HepG2 (cell line): ENCODE data around the gene HSD3B7. TPM values are rescaled to one million over a fixed set of nuclear protein-coding genes. Genes with fewer than 3 reads are reported as not detected.
A peak's percentile ranks its signal among the peaks of the same experiment; 100 is the strongest.

Experiments used
- CBFB ChIP-seq: sonication (generic); formaldehyde crosslinking; IDR thresholded peaks from 2 replicates; pipeline ENCODE4 v1.4.0; 2020; ENCODE audit warnings: missing genetic modification reagents
- CEBPB ChIP-seq: IDR thresholded peaks from 2 replicates; pipeline ENCODE4 v1.6.1; 2011; ENCODE audit warnings: low read depth, low read length, improper control_type of control experiment, borderline replicate concordance
- MED1 ChIP-seq: sonication (generic); formaldehyde crosslinking; IDR thresholded peaks from 2 replicates; pipeline ENCODE4 v1.4.0; 2020; ENCODE audit warnings: missing genetic modification reagents
- NFRKB ChIP-seq: fragments of 450-650 bp; IDR thresholded peaks from 2 replicates; pipeline ENCODE4 v1.6.1; 2017
- PRDM15 ChIP-seq: sonication (generic); formaldehyde crosslinking; IDR thresholded peaks from 2 replicates; pipeline ENCODE4 v1.4.0; 2020; ENCODE audit warnings: missing genetic modification reagents
- SNAI1 ChIP-seq: sonication (generic); formaldehyde crosslinking; IDR thresholded peaks from 2 replicates; pipeline ENCODE4 v1.5.0; 2020; ENCODE audit warnings: mild to moderate bottlenecking, missing genetic modification reagents, borderline replicate concordance
- TOE1 ChIP-seq: sonication (generic); formaldehyde crosslinking; IDR thresholded peaks from 2 replicates; pipeline ENCODE4 v1.4.0; 2020; ENCODE audit warnings: mild to moderate bottlenecking, missing genetic modification reagents
- TRIM22 ChIP-seq: fragments of 450-650 bp; IDR thresholded peaks from 2 replicates; pipeline ENCODE4 v1.6.1; 2017
- ZBTB40 ChIP-seq, 2 experiments: fragments of 450-650 bp in 1 of 2; sonication (generic) in 1 of 2; formaldehyde crosslinking in 1 of 2; IDR thresholded peaks; 2 replicates each; pipeline versions ENCODE4 v1.6.1 to v1.8.0; 2016 to 2022; ENCODE audit warnings: antibody characterized with exemption in 1 of 2, mild to moderate bottlenecking in 1 of 2, missing genetic modification reagents in 1 of 2
- ZNF234 ChIP-seq: sonication (generic); formaldehyde crosslinking; conservative IDR thresholded peaks from 2 replicates; pipeline ENCODE4 v1.5.1; 2020; ENCODE audit warnings: mild to moderate bottlenecking, missing genetic modification reagents
- ZNF24 ChIP-seq: fragments of 450-650 bp; IDR thresholded peaks from 2 replicates; pipeline ENCODE4 v1.6.1; 2017; ENCODE audit warnings: antibody characterized with exemption, mild to moderate bottlenecking
- ZNF577 ChIP-seq: sonication (generic); formaldehyde crosslinking; IDR thresholded peaks from 2 replicates; pipeline ENCODE4 v1.4.0; 2020; ENCODE audit warnings: mild to moderate bottlenecking, low read depth, missing genetic modification reagents, borderline replicate concordance
- ZNF672 ChIP-seq: sonication (generic); formaldehyde crosslinking; IDR thresholded peaks from 2 replicates; pipeline ENCODE4 v1.8.1; 2022; ENCODE audit warnings: missing genetic modification reagents
- polyA plus RNA-seq, 8 experiments: library from polyadenylated mRNA; depleted of rRNA in 3 of 8; stranded (reverse) in 7 of 8; unstranded in 1 of 8; fragments of >200 nt; fragmentation: Illumina TruSeq in 4 of 8; extraction: Trizol in 4 of 8; gene quantifications; 2 replicates each; pipeline versions ENCODE4 v1.2.1 to v1.2.3, GENCODE V29; 2011 to 2016; ENCODE audit warnings: low read depth in 4 of 8, missing spikeins in 1 of 8, mixed read lengths in 1 of 8; ENCODE audit not compliant: insufficient read depth in 1 of 8
- total RNA-seq, 5 experiments: library from RNA; depleted of rRNA; stranded (reverse); fragments of >200 nt; fragmentation: Illumina TruSeq; extraction: Trizol; gene quantifications; 2 replicates each; pipeline ENCODE4 v1.2.3, GENCODE V29; 2016; ENCODE audit warnings: low read depth in 1 of 5
- TF ChIP-seq, protein P1 (sequence below): IDR thresholded peaks from 2 replicates; pipeline ENCODE4 v1.6.1; 2016; ENCODE audit warnings: missing genetic modification reagents, missing compliant biosample characterization

Gene HSD3B7
- total and polyA plus RNA-seq, 2 of the 13 experiments (the other 11 are each of a cell fraction or from before 2014, with no cell fraction given) = 32.9 to 69.7 TPM

DNA sequence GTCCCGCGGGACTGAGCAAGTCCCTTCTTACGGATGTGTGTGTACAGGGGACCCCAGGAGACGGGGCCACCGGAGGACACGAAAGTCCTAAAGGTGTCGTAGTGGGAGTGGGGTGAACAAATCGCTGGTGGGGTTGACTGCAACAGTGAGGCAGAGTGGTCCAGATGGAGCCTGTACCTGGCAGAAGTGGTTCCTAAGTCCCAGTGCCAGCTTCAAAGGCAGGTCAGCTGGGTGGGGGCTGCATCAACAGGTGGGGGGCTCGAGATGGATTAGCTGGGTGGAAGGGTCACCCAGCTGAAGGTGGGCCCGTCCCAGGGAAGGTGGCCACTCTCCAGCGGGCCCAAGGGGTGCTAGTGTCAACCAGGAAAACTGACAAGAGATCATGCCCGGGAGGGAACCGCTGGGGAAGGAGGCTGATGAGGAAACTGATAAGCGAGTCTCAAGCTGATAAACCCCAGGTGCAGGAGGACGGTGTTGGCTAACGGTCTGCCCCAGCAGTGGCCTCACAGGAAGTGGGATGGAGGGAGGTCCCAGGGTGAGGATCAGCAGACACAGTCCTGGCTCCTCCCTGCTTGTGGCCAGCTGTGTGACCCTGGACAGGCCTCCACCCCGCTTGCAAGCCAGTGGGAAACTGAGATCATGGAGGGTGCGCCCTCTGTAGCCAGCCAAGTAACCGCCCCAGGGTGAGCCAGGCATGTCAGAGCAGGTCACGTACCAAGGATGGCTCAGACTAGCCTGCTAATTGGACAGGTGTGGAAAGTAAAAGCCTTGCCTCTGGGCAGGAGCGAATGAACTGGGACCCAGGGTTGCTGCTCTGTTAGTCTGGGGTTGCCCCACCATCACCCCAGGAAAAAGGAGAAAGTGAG, 35.1 kb upstream of the HSD3B7 start (continued):
- TF ChIP-seq, protein P1, sequence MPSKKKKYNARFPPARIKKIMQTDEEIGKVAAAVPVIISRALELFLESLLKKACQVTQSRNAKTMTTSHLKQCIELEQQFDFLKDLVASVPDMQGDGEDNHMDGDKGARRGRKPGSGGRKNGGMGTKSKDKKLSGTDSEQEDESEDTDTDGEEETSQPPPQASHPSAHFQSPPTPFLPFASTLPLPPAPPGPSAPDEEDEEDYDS = peak; percentile 97
- peak; percentile 90 for TF ChIP-seq TOE1 (CRISPR knock-in tag)
- TF ChIP-seq NFRKB = no peak
- no peak for TF ChIP-seq PRDM15
- peak; percentile 60; the same call in 1 of the 2 replicates for TF ChIP-seq CBFB (CRISPR knock-in tag)
- TF ChIP-seq ZNF577 (CRISPR knock-in tag) = no peak
- no peak for TF ChIP-seq ZNF234 (CRISPR knock-in tag)
- TF ChIP-seq TRIM22 = no peak
- no peak for TF ChIP-seq ZNF24
- TF ChIP-seq CEBPB = peak; percentile 52; the same call in 1 of the 2 replicates
- peak; percentile 54; the same call in 1 of the 2 replicates for TF ChIP-seq SNAI1 (CRISPR knock-in tag)
- TF ChIP-seq ZNF672 (CRISPR knock-in tag) = no peak
- TF ChIP-seq MED1 = peak; percentile 93
- no peak for TF ChIP-seq ZBTB40 (IDR thresholded peaks at IDR 0.05)
- peak; percentile 48 for TF ChIP-seq ZBTB40 (CRISPR knock-in tag; IDR thresholded peaks at IDR 0.05)
